Keratinocyte (primary cell): ENCODE data around the gene MCM9. TPM values are rescaled to one million over a fixed set of nuclear protein-coding genes. Genes with fewer than 3 reads are reported as not detected.

Experiments used
- DNase-seq: peaks from one replicate; pipeline ENCODE4 v3.0.0-alpha.2; 2011; ENCODE audit warnings: low read depth, missing footprints, low spot score
- FAIRE-seq: peaks from 2 replicates; lab custom pipeline; 2011; peaks lifted over from hg19 to GRCh38; lab: Jason Lieb, UNC
- H2AFZ ChIP-seq: 2 replicates; pipeline ENCODE4 v1.6.0; 2012; ENCODE audit warnings: low read length, control low read depth, inconsistent platforms; ENCODE audit not compliant: control insufficient read depth
- H3K27ac ChIP-seq: 2 replicates; pipeline ENCODE4 v1.5.1; 2011; ENCODE audit warnings: low read length; ENCODE audit not compliant: control insufficient read depth, insufficient read depth
- H3K27me3 ChIP-seq: 3 replicates; pipeline ENCODE4 v1.6.0; 2011; ENCODE audit warnings: low read length; ENCODE audit not compliant: control insufficient read depth, insufficient read depth; ENCODE audit errors: extremely low read depth
- H3K36me3 ChIP-seq, 2 experiments: 2 replicates in 1 of 2; 3 replicates in 1 of 2; pipeline ENCODE4 v1.5.1; 2011; ENCODE audit warnings: low read length in 2 of 2, mild to moderate bottlenecking in 1 of 2; ENCODE audit not compliant: control insufficient read depth in 2 of 2, insufficient read depth in 2 of 2; ENCODE audit errors: extremely low read depth in 1 of 2
- H3K4me1 ChIP-seq: 3 replicates; pipeline ENCODE4 v1.5.1; 2011; ENCODE audit warnings: low read length; ENCODE audit not compliant: control insufficient read depth, insufficient read depth; ENCODE audit errors: extremely low read depth
- H3K4me2 ChIP-seq: 3 replicates; pipeline ENCODE4 v1.6.0; 2011; ENCODE audit warnings: low read depth, low read length; ENCODE audit not compliant: control insufficient read depth, insufficient read depth; ENCODE audit errors: extremely low read depth
- H3K4me3 ChIP-seq, 3 experiments: fragments of 200-600 bp in 1 of 3; sonication (generic) in 1 of 3; 2 replicates in 2 of 3; 3 replicates in 1 of 3; pipeline ENCODE4 v1.5.1; 2011 to 2016; ENCODE audit warnings: low read length in 3 of 3, mild to moderate bottlenecking in 3 of 3, control low read depth in 2 of 3, inconsistent platforms in 1 of 3, low read depth in 1 of 3, mixed read lengths in 1 of 3, mixed run types in 1 of 3, moderate library complexity in 1 of 3; ENCODE audit not compliant: control insufficient read depth in 2 of 3, insufficient read depth in 2 of 3; ENCODE audit errors: extremely low read depth in 1 of 3
- H3K79me2 ChIP-seq: 2 replicates; pipeline ENCODE4 v1.6.0; 2012; ENCODE audit warnings: low read length; ENCODE audit not compliant: control insufficient read depth, insufficient read depth
- H3K9ac ChIP-seq: 3 replicates; pipeline ENCODE4 v1.6.0; 2011; ENCODE audit warnings: low read length; ENCODE audit not compliant: control insufficient read depth, insufficient read depth; ENCODE audit errors: extremely low read depth
- H3K9me1 ChIP-seq: 3 replicates; pipeline ENCODE4 v1.6.0; 2011; ENCODE audit warnings: low read length; ENCODE audit not compliant: control insufficient read depth, insufficient read depth; ENCODE audit errors: extremely low read depth
- H3K9me3 ChIP-seq: 2 replicates; pipeline ENCODE4 v1.5.1; 2012; ENCODE audit warnings: low read depth, low read length; ENCODE audit not compliant: control insufficient read depth
- H4K20me1 ChIP-seq: 3 replicates; pipeline ENCODE4 v1.6.0; 2011; ENCODE audit warnings: low read length; ENCODE audit not compliant: control insufficient read depth, insufficient read depth; ENCODE audit errors: extremely low read depth
- EZH2 ChIP-seq: IDR thresholded peaks from one replicate; pipeline ENCODE4 v1.6.1; 2012; ENCODE audit warnings: inconsistent platforms, mild to moderate bottlenecking, low read length, moderate library complexity
- dilution Hi-C: fragments of 300-500 bp; cut with MboI; formaldehyde crosslinking; loops from one replicate; pipeline ENCODE4 v1.7.0; 2020; ENCODE audit warnings: low sequenced_read_pairs; ENCODE audit not compliant: extremely low pct_ligation_motif_present
- polyA plus RNA-seq, 5 experiments: library from polyadenylated mRNA; depleted of rRNA in 3 of 5; stranded (reverse) in 3 of 5; stranded (forward) in 1 of 5; unstranded in 1 of 5; fragments of >200 nt; gene quantifications; 1 replicate in 1 of 5; 2 replicates in 3 of 5; 3 replicates in 1 of 5; pipeline versions ENCODE4 v1.2.1 to v1.2.3, GENCODE V29; 2011 to 2012; ENCODE audit warnings: missing spikeins in 2 of 5, low read depth in 1 of 5, low replicate concordance in 1 of 5
- TF ChIP-seq, protein P1 (sequence below), 3 experiments: IDR thresholded peaks in 1 of 3; conservative IDR thresholded peaks in 1 of 3; optimal IDR thresholded peaks in 1 of 3; 2 replicates in 2 of 3; 3 replicates in 1 of 3; pipeline versions ENCODE3 to v1.5.1; 2011; ENCODE audit warnings: low read length in 3 of 3, mild to moderate bottlenecking in 3 of 3, moderate library complexity in 2 of 3, control low read depth in 1 of 3, inconsistent platforms in 1 of 3; ENCODE audit not compliant: insufficient read depth in 2 of 3; ENCODE audit errors: extremely low read depth in 1 of 3

Gene MCM9
- polyA plus RNA-seq, 1 donor (not counting 4 experiments of a cell fraction or from before 2014, with no cell fraction given) = 3.1 TPM

DNA sequence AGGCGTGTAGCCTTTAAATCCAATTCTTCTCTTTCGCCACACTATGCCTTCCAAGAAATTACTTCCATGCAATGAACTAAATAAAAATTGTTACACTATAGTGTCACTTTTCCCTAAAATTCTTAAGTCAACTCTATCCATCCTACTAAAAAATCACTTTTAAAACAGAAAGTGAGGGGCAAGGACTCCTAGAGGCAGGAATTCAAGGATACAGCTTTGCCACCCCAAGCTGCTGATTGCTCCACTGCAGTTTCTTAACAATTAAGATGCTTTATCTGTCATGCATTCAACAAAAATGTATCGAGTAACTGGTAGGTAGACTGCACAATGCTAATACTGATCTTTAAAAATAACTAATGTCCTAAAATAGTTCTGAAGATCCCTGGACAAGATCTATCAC, 4.3 kb downstream of the MCM9 start:
- H3K9me3 ChIP-seq = no peaks in the 10 kb centered on the region
- H2AFZ ChIP-seq = no peak overlapping the region
- no peaks in the 10 kb centered on the region for H3K9me1 ChIP-seq
- DNase-seq (no peak), FAIRE-seq (no peak)
- H3K79me2 ChIP-seq = peaks cover 5% of the 10 kb centered on the region
- TF ChIP-seq, protein P1, sequence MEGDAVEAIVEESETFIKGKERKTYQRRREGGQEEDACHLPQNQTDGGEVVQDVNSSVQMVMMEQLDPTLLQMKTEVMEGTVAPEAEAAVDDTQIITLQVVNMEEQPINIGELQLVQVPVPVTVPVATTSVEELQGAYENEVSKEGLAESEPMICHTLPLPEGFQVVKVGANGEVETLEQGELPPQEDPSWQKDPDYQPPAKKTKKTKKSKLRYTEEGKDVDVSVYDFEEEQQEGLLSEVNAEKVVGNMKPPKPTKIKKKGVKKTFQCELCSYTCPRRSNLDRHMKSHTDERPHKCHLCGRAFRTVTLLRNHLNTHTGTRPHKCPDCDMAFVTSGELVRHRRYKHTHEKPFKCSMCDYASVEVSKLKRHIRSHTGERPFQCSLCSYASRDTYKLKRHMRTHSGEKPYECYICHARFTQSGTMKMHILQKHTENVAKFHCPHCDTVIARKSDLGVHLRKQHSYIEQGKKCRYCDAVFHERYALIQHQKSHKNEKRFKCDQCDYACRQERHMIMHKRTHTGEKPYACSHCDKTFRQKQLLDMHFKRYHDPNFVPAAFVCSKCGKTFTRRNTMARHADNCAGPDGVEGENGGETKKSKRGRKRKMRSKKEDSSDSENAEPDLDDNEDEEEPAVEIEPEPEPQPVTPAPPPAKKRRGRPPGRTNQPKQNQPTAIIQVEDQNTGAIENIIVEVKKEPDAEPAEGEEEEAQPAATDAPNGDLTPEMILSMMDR (optimal IDR thresholded peaks at IDR 0.05 in 1 of 3, IDR thresholded peaks at IDR 0.05 in 1 of 3, conservative IDR thresholded peaks at IDR 0.05 in 1 of 3; ENCODE audit: extremely low read depth in 1 of 3, insufficient read depth in 2 of 3, low read length in 3 of 3) = no peak
- H3K9ac ChIP-seq = no peak overlapping the region
- dilution Hi-C loops = no loop called here
- no peak overlapping the region for H3K4me2 ChIP-seq
- peaks cover 5% of the 10 kb centered on the region for H3K4me1 ChIP-seq
- H3K27me3 ChIP-seq = no peaks in the 10 kb centered on the region
- no peak overlapping the region for H3K27ac ChIP-seq
- H3K36me3 ChIP-seq = peaks cover 2 to 7% of the 10 kb centered on the region in 2 experiments
- no peak overlapping the region for H3K4me3 ChIP-seq
- H4K20me1 ChIP-seq = no peaks in the 10 kb centered on the region

- no peaks in the 10 kb centered on the region for H3K79me2 ChIP-seq
- TF ChIP-seq, protein P1 (optimal IDR thresholded peaks at IDR 0.05 in 1 of 3, IDR thresholded peaks at IDR 0.05 in 1 of 3, conservative IDR thresholded peaks at IDR 0.05 in 1 of 3; ENCODE audit: extremely low read depth in 1 of 3, insufficient read depth in 2 of 3, low read length in 3 of 3) = no peak
- TF ChIP-seq EZH2 = no peak
These were observed 11.9 kb downstream of the MCM9 start for GRCh38 chr6:118923035-118923434.

More at GRCh38 chr6:118923035-118923434, 11.9 kb downstream of the MCM9 start:
- Histone ChIP-seq H3K9ac (no peak overlapping the region), H4K20me1 (no peaks in the 10 kb centered on the region), H3K4me2 (no peak overlapping the region), H3K9me3 (no peaks in the 10 kb centered on the region), H3K4me3 (no peak overlapping the region), H3K36me3 (peaks cover 9 to 15% of the 10 kb centered on the region in 2 experiments), H3K27ac (no peak overlapping the region), H3K27me3 (no peaks in the 10 kb centered on the region), H3K9me1 (no peaks in the 10 kb centered on the region), H3K4me1 (no peaks in the 10 kb centered on the region), H2AFZ (no peak overlapping the region)
- FAIRE-seq (no peak), DNase-seq (no peak)
- dilution Hi-C loops = no loop called here
